Putamen (tissue), 1 donor: ENCODE measurements around the gene LRRC53.

Source experiments
- DNase-seq: peaks from one replicate; pipeline ENCODE4 v3.0.0-alpha.2; 2016; ENCODE audit warnings: low spot score

LRRC53 gene, protein sequence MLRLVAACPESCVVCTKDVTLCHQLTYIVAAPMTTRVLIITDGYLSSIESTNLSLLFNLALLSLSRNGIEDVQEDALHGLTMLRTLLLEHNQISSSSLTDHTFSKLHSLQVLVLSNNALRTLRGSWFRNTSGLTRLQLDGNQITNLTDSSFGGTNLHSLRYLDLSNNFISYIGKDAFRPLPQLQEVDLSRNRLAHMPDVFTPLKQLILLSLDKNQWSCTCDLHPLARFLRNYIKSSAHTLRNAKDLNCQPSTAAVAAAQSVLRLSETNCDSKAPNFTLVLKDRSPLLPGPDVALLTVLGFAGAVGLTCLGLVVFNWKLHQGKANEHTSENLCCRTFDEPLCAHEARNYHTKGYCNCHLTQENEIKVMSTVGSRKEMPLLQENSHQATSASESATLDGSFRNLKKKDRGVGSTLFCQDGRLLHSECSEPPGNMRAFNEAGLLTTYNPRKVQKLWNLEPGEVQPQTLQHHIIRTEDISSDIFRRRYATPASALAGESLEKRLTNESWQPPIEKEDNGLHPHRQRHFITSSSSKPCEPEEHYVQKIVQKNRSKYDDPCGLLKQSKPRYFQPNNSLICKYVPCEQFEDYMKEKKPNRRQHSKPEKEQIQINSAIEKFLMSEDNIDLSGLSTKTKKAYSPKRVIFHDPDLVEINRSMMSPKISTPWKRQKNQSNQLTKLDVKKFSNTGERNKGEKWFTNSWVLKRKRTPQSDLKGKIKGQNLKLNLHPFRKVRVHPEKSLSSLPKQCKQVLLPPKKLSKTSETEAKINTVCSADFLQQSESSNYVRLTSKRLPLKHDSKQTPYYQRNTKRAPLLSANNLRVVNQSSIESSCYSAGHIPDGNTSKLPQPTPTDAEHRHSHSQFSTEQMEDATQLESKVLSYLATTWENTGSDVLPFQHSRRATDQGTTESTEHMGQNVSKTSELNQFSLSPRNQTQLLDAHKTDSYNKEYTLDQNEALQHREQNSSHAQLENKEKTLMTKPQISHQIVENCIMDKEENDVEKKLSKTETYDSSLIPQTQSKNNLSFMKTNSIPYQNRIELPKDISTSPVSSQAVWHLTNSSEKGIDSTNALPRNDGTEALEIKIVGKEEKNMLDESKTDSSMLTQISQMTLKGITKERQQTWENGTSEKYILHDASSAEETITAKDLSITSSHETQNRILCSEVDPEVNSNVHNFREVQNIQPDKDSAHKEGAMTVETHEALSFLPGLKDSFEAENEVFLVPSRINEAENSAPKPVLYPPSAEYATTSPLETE

DNA sequence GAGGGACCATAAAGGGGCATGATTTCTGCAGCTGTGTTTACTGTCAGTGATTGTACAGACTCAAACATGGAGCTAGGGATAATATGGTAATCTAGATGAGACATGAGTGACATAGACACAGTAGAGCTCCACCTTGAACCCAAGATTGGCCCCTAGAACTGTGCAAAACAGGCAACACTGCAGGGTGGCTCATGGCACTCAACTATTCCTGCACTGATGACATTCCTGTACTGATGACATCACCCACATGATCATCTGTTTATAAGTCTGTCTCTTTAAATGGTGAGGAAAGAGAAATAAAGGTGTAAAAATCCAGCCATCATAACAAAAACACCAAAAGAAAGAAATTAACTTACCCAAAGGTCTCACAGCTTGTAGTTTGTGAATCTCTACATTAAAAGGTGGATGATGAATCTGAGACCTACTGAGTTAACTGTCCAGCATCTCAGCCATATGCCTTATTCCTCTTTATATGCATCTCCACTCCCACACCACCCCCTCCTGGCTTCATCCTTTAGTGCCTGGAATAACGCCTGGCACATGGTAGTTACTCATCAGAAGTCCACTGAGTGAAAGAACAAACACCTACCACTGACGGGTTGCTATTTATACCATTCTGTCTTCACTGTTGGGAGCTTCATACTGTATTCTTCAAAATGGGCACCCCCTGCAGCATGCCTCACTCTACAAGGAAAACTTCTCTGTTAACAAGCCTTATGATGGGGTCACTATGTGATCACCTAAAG lies at the start of gene LRRC53:
Gene LRRC53 (minus strand): TSS at position 442 of the 746 bp plus-strand sequence. CDS start 29,262 bp downstream, outside the sequence.
- no peak for DNase-seq

DNA sequence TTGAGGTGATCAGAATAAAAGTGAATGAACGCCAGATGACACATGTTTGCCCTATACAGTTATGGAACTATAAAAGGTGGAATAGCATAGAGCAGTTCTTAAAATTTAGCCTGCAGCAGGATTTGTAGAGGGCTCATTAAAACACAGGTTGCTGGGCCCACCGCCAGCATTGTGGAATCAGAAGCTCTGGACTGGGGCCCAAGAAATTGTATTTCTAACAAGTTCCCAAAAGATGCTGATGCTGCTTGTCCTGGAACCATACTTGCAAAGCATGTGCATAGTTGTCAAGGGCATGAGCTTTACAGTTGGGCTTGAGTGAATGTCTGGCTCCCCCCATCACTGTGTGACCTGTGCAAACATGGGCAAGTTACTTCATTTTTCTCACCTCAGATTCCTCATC lies 37.5 kb upstream of the LRRC53 start:
- DNase-seq, result no peak

DNA sequence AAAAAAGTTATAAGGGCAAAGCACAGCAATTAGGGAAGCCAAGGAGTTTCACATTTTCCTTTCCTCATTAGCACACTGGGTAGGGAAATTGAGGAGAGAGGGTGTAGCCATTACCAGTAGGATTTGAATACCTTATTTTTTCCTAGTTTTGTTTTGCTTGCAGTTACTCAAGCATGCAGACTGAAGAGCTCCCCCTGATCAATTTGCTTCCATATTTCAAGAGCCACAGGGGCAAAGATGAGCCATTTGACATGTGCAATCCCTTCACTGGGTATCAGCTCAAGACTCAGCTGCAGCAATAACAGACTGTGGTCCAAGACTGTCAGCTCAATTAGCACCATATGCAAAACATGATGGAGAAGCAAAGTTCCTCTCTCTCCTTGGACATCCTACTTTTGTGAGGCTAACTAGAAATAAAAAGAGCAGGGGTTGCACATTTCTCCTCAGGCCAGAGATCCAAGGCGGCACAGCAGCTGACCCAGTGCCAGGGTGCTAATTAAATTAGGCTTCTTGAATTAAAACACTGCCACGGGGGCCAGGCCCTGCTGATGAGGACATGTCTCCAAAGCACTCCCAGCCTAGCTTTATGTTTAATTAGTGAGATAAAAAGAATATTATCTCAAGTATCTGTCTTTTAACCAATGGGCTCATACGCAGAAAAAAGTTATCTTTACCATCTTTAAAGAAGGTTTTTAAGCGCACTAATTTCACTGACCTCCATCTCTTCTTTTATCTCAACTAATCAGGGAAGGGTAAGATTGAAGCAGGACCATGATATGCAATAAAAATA lies 36.7 kb upstream of the LRRC53 start:
- DNase-seq, result no peak

DNA sequence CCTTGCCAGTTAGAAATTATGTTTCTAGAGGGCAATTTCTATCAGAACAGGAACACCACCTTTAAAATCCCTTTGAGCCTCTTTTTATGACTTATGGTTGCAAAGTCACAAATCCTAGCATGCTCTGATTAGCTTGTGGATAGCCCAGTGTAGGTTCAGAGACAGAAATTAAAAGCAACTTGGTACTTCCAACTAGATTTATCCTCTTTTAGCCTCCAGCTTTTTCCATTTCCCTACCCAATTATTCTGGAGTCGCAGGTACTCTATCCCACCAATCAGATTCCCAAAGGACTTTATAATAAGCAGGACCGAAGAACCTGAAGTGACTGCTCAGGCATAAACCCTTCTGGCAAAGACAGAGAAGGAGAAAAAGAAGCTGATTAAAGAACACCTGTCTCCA lies 33.4 kb upstream of the LRRC53 start:
- no peak for DNase-seq

DNA sequence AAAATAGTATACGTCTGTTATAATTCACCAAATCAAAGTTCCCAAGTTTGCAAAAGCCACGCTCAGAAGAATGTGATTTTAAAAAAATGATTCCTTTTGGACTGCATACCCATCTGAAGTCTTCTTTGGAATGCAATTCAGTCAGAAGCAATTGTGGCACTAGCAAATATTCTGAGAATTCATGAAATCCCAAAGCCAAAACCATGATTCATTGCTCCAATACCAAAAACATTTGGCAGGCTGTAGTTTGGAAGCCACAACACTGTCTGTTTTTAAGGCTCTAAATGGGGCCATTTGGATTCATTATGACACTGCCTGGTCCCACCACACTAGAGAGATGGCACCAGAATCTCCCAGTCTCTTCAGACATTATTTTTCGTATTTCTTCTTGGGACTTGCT lies 21.8 kb upstream of the LRRC53 start:
- no peak for DNase-seq

DNA sequence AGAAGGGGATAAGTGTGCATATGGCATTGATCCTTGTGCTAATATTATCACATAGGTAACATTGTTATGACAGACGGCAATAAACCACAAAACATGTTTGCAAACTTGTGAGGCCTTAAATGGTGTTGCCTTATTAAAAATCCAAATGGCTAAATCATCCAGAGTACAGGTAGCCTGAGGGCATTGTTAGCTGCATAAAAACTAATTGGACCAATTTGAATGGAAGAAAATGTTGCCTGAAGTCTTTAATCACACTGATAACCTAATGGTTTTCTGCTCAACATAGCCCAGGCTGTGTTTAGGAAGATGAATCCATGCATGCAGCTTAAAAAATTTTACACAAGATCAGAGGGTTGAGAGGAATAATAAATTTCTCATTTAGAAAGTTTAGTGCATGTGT lies 19.4 kb upstream of the LRRC53 start:
- DNase-seq, result no peak

DNA sequence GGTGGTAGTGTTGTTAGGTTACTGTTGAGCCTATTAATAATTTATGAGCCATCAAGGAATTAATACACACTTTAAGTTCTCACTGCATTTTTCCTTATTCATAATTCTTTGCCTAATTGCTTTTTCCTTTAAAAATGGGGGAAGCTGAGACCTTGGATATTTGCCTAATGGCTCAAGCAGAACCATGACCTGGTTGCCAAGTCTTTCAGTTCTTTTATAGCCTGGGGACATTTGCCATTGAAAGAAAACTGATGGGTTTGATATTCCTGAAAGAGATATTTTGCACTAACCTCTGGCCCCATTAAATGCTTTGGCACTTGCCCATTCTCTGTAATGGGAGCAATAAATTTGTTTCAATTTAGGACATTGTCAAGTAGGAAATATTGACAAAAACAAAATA lies 18.5 kb upstream of the LRRC53 start:
- no peak for DNase-seq

DNA sequence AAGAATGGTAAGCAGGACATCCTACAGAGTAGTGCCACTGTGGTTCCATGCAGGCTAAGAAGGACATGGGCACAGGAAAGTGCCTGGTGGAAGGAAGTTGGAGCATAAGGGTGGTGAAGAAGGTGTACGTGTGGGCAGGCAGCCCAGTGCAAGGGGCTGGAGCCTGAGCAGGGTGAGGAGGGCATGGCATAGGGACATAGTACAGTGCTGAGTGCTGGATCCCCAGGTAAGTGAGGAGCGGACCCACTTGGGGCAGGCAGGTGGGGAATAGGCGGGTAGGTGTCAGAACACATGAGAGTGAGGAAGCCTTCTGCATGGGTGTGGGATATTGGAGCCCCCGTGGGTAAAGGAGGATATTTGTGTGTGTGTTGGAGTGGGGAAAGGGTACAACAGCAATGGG lies 15.7 kb upstream of the LRRC53 start:
- DNase-seq, result no peak

DNA sequence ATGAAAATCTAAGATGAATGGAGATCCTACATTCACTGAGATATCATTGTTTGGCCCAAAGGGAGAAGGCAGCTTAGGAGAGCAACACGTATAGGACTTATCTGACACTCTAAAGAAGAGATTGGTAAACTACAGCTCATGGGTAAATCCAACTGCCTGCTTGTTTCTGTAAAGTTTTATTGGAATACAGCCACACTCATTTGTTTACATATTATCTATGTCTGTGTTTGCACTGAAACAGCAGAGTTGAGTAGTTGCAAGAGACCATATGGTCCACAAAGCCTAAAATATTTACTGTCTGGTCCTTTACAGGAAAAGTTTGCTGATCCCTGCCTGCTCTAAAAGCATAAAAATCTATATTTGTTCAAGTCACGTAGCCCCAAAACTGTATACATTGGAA lies 14.3 kb upstream of the LRRC53 start:
- DNase-seq, result no peak

DNA sequence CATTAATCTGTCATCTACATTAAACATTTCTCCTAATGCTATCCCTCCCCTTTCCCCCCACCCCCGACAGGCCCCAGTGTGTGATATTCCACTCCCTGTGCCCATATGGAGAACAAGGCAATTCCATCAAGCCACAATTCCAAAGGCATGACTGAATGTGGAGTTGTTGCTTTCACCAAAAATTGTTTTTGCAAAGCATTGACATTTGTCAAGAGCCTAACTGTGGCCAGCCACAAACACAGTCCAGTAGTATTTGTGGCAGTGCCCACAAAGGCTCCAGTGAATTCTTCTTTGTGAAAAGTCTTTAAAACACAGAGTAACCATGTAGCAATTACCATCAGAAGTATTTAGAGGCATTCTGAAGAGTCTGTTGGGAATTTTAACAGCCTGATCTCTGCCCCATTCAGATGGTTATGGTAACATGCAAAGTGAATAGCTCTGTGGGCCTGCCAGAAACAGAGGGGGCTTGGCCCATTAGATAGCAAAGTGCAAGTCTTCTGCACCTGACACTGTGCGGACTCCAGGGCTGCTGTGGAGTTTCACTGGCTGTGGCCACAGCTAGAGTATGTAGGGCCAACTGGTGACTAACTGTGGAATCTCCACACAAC lies 11.6 kb upstream of the LRRC53 start:
- DNase-seq, result no peak

DNA sequence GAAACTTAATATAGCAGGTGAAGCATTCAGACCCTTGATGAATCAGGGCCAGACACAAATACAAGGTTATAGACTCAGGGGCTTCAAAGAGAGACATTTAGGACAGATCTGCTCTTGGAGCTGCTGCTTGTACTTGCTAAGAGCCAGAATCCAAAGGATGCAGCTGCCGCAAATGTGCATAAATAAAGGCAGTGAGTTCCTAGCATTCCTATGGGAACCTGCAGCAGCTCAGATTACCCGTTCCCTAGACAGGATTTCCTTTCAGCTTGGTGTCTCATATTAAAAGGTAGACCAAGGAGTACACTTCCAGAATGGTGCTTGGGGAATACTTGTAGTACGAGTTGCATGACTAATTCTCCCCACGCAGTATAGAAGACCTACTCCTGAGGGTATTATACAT lies 9.7 kb upstream of the LRRC53 start:
- no peak for DNase-seq

DNA sequence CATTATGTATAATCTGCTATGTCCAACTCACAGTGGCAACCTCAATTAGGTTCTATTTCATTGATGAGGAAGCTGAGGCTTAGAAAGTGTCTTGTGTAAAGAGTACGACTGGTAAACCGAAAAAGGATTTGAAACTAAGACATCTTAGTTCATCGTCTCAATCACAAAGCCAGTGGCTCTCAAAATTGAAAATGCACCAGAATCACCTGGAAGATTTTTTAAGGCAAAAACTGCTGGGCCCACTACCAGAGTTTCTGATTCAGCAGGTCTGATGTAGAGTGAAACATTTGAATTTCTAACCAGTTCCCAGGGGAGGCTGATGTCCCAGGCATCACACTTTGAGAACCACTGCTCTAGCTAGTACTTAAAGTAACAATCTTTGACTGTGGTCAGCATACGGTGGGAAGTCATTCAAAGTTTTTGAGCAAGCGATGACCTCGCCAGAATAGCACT lies 5.2 kb upstream of the LRRC53 start:
- DNase-seq, result no peak

DNA sequence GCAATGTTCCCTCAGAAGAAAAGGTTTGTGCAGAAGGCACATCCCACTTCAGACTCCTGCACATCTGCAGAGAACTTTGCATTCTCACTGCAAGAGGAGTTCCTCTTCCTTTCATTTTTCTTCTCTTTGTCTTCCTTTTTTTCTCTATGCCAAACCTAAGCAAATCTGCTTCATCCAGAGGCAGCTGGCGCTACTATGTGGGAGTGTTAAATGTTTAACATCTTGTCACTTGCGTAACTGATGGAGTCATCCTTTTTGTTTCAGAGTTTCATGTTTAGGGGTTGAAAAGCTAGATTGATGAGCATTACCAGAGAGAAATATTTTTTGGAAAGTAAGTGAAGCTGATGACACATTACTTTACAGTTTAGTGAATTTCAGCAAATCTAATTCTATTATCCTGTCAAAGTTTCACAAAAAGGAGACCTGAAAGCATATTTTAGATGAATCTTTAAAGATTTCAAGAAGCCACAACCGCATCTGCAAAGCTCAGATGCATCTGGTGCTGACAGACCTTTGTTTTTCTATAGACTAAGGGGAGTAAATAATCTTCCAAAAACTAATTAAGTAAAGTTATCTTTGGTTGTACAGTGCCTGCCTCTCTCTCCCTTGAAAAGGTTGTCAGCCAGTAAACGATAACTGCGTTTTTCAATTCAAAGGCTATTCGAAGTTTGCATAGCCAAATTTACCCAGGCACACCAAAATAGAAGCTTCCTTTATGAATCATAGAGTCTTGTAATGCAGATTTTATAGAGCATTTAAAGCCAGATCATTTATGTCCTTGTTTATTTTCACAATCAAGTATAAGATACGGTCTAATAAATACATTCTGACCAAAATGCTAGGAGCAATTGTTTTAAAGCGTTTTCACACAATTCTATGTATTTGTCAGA lies 1.2 kb upstream of the LRRC53 start:
- DNase-seq, result peak; percentile 79

DNA sequence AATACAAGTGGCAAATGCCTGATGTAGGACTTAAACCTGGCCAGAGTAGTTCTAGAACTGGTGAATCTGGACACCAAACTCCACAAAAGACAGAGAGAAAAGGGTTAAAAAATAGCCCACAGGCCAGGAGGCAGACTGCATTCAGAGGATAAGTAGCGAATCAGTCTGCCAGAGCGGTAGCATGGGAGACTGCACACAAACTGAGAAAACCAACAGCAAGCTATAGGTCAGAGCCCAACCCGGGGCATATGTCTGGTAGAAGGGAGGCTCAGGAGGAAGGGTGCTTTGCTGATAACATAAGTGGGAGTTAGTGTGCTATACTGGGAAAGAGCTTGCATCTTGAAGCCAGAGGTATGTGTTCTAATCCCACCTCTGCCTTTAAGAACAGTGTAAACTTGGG lies 4.0 kb downstream of the LRRC53 start:
- DNase-seq, result no peak

DNA sequence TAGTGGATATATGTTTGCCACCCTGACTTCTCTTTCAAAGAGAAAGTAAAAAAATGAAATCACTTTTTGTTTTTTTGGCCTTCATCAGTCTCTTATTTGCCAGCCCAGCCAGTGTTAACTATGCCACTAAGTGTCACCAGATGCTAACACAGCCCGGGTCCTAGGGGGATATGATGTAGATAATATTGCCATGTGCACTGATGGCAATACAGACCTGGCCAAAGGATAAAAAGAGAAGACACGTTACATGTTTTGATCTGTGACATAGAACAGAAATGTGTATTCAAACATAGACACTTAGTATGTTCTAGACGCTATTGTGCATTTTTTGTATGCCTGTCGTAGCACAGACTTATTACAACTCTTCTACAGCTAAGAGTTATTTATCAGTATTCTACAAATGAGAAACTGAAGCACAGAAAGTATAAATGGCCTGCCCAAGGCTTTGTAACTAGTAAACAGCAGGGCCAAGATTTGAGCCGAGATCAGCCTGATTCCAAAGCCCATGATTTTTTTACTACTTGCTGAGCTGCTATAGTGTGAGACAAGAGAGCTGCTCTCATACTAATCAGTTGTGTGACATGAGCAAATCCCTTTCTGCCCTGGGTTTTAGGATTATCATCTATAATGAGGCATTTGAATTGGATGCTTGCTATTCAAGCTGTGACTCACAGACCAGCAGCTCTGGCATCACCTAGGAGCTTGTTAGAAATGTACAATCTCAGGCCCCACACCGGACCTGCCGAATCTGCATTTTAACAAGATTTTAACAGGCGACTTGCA lies 6.3 kb downstream of the LRRC53 start:
- no peak for DNase-seq

DNA sequence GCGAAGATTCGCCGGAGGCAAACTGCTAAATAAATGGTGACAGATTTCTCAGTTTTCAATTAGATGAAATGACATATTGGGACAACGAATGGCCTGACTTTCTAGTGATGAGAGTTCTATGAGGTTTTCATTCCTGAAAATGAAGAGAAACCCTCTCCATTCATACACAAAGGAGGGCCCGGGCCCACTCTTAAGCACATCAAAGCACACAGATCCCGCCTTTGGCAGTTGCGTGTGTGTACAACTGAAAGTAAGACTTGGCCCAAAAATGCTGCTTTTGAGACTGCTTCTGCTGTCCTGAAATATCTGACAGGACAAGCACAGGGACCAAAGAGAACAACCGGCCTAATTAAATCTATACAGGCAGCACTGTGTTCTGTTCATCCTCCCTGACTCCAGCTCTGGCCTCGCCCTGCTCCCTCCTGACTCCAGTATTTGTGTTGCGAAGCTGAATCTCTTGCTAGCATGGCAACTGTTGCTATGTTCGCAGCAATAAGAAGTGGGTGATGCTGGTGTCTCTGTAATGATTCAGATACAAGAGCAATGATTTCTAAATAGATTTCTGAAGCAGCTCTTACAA lies 7.4 kb downstream of the LRRC53 start:
- peak; percentile 66 for DNase-seq

DNA sequence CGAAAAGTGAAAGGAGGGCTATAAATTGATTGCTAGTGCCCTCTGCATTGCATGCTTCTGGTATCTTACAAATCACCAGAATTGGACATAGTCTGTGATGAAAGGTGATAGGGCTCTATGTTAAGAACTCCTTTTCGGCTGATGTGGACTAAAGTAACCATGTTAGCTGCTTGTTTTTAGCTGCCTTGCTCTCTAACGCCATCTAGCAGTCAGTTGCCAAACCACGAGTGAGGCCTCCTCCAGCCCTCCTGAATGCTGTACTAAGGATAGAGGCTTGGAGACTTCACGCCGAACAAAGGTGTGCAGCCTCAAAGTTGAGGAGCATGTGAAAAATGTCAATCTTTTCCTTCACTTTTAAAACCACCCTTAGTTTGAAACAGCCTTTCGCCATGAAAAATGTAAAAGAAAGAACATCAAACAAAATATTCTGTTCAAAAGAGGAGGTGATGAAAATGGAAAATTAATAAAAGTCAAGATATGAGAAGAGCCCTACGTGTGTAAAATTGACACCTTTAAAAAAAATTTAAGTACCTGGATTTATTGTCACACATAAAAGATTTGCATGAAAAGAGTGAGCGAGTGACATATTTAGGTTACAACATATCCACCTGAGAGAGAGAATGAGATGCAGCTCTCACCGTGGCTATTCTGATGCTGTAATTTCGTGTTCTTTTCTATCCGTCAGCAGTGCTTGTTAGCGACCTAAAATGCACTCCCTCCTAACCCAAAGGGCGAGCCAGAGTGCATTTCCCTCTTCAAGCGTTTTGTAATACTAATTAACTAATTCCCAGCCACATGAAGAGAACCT lies 8.1 kb downstream of the LRRC53 start:
- peak; percentile 70 for DNase-seq
